Neuronal stem cell (in vitro differentiated cells): ENCODE data around the gene CYTH1.

ENCODE experiments used
- DNase-seq: peaks from one replicate; pipeline ENCODE4 v3.0.0-alpha.2; 2013; ENCODE audit warnings: low spot score
- H2AFZ ChIP-seq: one replicate; pipeline ENCODE4 v1.6.1; 2013; ENCODE audit warnings: mild to moderate bottlenecking, low read length, inconsistent platforms
- H2AK5ac ChIP-seq: 2 replicates; pipeline ENCODE4 v1.6.1; 2013; ENCODE audit warnings: low read depth, mild to moderate bottlenecking, inconsistent platforms, low read length, moderate library complexity, mixed read lengths
- H2BK120ac ChIP-seq: 2 replicates; pipeline ENCODE4 v1.6.1; 2013; ENCODE audit warnings: low read depth, mild to moderate bottlenecking, inconsistent platforms, low read length, moderate library complexity, mixed read lengths
- H2BK12ac ChIP-seq: one replicate; pipeline ENCODE4 v1.6.1; 2013; ENCODE audit warnings: low read length, inconsistent platforms
- H2BK15ac ChIP-seq: 2 replicates; pipeline ENCODE4 v1.6.1; 2013; ENCODE audit warnings: mild to moderate bottlenecking, low read length, inconsistent platforms, mixed read lengths
- H2BK5ac ChIP-seq: one replicate; pipeline ENCODE4 v1.6.1; 2013; ENCODE audit warnings: inconsistent platforms, mild to moderate bottlenecking, low read length, moderate library complexity
- H3K14ac ChIP-seq: one replicate; pipeline ENCODE4 v1.6.1; 2013; ENCODE audit warnings: low read length, inconsistent platforms
- H3K18ac ChIP-seq: 2 replicates; pipeline ENCODE4 v1.6.1; 2013; ENCODE audit warnings: low read length, inconsistent platforms
- H3K23ac ChIP-seq: 2 replicates; pipeline ENCODE4 v1.6.1; 2013; ENCODE audit warnings: low read depth, mild to moderate bottlenecking, mixed read lengths, low read length, inconsistent platforms; ENCODE audit not compliant: poor library complexity
- H3K27ac ChIP-seq: replicated peaks from 3 replicates; pipeline ENCODE4 v1.5.1; 2013; ENCODE audit warnings: low read length, inconsistent platforms
- H3K27me3 ChIP-seq, 3 experiments: 2 replicates each; pipeline ENCODE4 v1.6.1; 2013; ENCODE audit warnings: low read length in 3 of 3, mild to moderate bottlenecking in 2 of 3, inconsistent platforms in 1 of 3, low read depth in 1 of 3, mixed read lengths in 1 of 3, moderate library complexity in 1 of 3; ENCODE audit not compliant: control insufficient read depth in 3 of 3, insufficient read depth in 3 of 3
- H3K36me3 ChIP-seq, 2 donors: replicated peaks in 1 of 2; 2 replicates each; pipeline ENCODE4 v1.6.1; 2013; ENCODE audit warnings: low read length in 2 of 2; ENCODE audit not compliant: control insufficient read depth in 2 of 2, insufficient read depth in 2 of 2
- H3K4ac ChIP-seq: 2 replicates; pipeline ENCODE4 v1.6.1; 2013; ENCODE audit warnings: inconsistent platforms, mild to moderate bottlenecking, low read length, moderate library complexity
- H3K4me1 ChIP-seq, 2 donors: 1 replicate in 1 of 2; 2 replicates in 1 of 2; pipeline ENCODE4 v1.6.1; 2013; ENCODE audit warnings: low read length in 2 of 2, low read depth in 1 of 2; ENCODE audit not compliant: control insufficient read depth in 2 of 2, insufficient read depth in 1 of 2
- H3K4me2 ChIP-seq: one replicate; pipeline ENCODE4 v1.6.1; 2013; ENCODE audit warnings: mild to moderate bottlenecking, low read length, inconsistent platforms; ENCODE audit not compliant: insufficient read depth, poor library complexity, severe bottlenecking
- H3K4me3 ChIP-seq, 2 donors: 2 replicates each; pipeline ENCODE4 v1.5.1; 2013; ENCODE audit warnings: low read length in 2 of 2, mild to moderate bottlenecking in 2 of 2, inconsistent platforms in 1 of 2, moderate library complexity in 1 of 2
- H3K79me1 ChIP-seq: one replicate; pipeline ENCODE4 v1.6.1; 2013; ENCODE audit warnings: low read depth, mild to moderate bottlenecking, inconsistent platforms, low read length, moderate library complexity
- H3K9ac ChIP-seq: one replicate; pipeline ENCODE4 v1.6.1; 2013; ENCODE audit warnings: mild to moderate bottlenecking, low read depth, low read length, inconsistent platforms; ENCODE audit not compliant: poor library complexity
- H3K9me3 ChIP-seq, 2 donors: replicated peaks in 1 of 2; 2 replicates each; pipeline versions ENCODE3 to v1.6.1; 2013; ENCODE audit warnings: low read length in 2 of 2, mild to moderate bottlenecking in 2 of 2, inconsistent platforms in 1 of 2, low read depth in 1 of 2, mixed read lengths in 1 of 2, moderate library complexity in 1 of 2; ENCODE audit not compliant: control insufficient read depth in 2 of 2, insufficient read depth in 1 of 2
- H4K8ac ChIP-seq: one replicate; pipeline ENCODE4 v1.6.1; 2013; ENCODE audit warnings: low read depth, mild to moderate bottlenecking, inconsistent platforms, low read length, moderate library complexity
- H4K91ac ChIP-seq: one replicate; pipeline ENCODE4 v1.6.1; 2013; ENCODE audit warnings: low read length, low read depth, mild to moderate bottlenecking, inconsistent platforms; ENCODE audit not compliant: poor library complexity
- WGBS, 2 donors: extraction: QIAGEN DNeasy Blood & Tissue Kit; methylation state at CpG; one replicate each; pipeline ENCODE4 v1.1.7; 2013; ENCODE audit warnings: missing lambda C conversion rate in 2 of 2, mixed read lengths in 1 of 2; ENCODE audit not compliant: insufficient read length in 2 of 2, insufficient replicate concordance in 1 of 2; ENCODE audit errors: extremely low coverage in 2 of 2; 5-methylcytosine and 5-hydroxymethylcytosine counted together

Gene CYTH1

DNA sequence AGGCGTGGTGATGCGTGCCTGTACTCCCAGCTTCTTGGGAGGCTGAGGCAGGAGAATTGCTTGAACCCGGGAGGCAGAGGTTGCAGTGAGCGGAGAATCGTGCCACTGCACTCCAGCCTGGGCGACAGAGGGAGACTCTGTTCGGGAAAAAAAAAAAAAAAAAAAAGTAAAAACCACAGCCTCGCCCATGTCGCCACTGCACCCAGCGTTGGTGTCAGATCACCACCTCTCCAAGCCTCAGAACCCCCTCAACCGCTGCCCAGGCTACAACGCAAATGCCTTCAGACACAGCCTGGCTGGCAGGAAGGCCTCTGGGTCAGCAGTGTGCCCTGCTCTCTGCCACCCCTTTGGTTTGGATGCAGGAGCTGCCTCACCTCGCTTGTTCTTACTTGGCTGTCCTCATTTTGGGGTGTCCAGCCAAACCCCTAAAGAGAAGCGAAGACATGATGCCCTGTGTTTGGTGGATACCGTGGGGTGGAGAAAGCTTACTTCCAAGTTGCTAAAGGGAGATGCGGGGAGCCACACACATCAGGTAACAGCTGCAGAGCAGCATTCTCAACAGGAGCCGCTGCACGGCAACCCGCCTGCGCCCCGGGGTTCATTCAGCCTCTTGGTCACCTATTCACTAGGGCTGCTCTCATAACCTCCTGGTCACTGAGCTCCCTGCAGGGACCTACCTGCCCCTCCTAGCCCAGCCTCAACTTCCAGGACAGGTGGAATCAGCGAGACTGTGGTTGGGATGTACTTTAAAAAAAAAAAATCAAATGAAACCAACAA, 13.0 kb upstream of the CYTH1 start:
- Histone ChIP-seq H3K23ac (no peak overlapping the region), H4K8ac (no peak overlapping the region), H3K9ac (peak overlapping the region; percentile 36), H3K9me3 (no peaks in the 10 kb centered on the region), H2BK15ac (no peak overlapping the region), H3K27me3 (no peaks in the 10 kb centered on the region), H2BK120ac (no peak overlapping the region), H3K4me2 (no peak overlapping the region), H3K14ac (no peak overlapping the region), H3K4me1 (peaks cover 0 to 4% of the 10 kb centered on the region in 2 donors), H4K91ac (no peak overlapping the region), H3K27ac (no peak overlapping the region), H3K4ac (no peak overlapping the region), H3K36me3 (peaks cover 37 to 72% of the 10 kb centered on the region in 2 donors), H2BK12ac (no peak overlapping the region), H3K18ac (no peak overlapping the region), H2AFZ (no peak overlapping the region), H2BK5ac (no peak overlapping the region), H3K4me3 (no peak overlapping the region), H2AK5ac (no peak overlapping the region), H3K79me1 (peaks cover 3% of the 10 kb centered on the region)
- WGBS, 2 donors: no CpG with 5 or more reads among the region's 22 CpGs
- DNase-seq: no peak

DNA sequence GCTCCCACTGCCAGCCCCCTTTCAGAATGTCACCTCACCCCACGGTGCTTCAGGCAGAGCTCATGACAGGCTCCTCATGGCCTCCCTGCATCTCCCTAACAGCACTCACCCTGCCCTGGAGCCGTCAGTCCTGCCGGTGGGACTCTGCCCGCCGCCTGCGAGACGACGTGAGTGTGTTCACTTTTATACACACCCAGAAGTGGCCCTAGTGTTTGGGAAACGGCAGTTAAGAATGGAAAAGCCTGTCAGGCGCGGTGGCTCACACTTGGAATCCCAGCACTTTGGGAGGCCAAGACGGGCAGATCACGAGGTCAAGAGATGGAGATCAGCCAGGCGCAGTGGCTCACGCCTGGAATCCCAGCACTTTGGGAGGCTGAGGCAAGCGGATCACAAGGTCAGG, 12.3 kb upstream of the CYTH1 start:
- no peak overlapping the region for H2BK12ac ChIP-seq
- no peak overlapping the region for H2BK15ac ChIP-seq
- no peak overlapping the region for H4K91ac ChIP-seq
- DNase-seq: no peak
- no peak overlapping the region for H3K4ac ChIP-seq
- no peak overlapping the region for H3K14ac ChIP-seq
- no peak overlapping the region for H3K9ac ChIP-seq
- peaks cover 35 to 65% of the 10 kb centered on the region in 2 donors for H3K36me3 ChIP-seq
- H3K27ac ChIP-seq: no peak overlapping the region
- H3K4me1 ChIP-seq: peaks cover 0 to 7% of the 10 kb centered on the region in 2 donors
- no peaks in the 10 kb centered on the region for H3K27me3 ChIP-seq
- no peak overlapping the region for H3K23ac ChIP-seq
- H3K9me3 ChIP-seq: no peaks in the 10 kb centered on the region
- no peak overlapping the region for H2AFZ ChIP-seq
- no peak overlapping the region for H4K8ac ChIP-seq
- no peak overlapping the region for H2BK5ac ChIP-seq
- no peak overlapping the region for H3K4me3 ChIP-seq
- no peak overlapping the region for H2AK5ac ChIP-seq
- H3K4me2 ChIP-seq: no peak overlapping the region
- no peak overlapping the region for H3K18ac ChIP-seq
- no CpG with 5 or more reads among the region's 16 CpGs for WGBS, 2 donors
- peaks cover 3% of the 10 kb centered on the region for H3K79me1 ChIP-seq
- no peak overlapping the region for H2BK120ac ChIP-seq

DNA sequence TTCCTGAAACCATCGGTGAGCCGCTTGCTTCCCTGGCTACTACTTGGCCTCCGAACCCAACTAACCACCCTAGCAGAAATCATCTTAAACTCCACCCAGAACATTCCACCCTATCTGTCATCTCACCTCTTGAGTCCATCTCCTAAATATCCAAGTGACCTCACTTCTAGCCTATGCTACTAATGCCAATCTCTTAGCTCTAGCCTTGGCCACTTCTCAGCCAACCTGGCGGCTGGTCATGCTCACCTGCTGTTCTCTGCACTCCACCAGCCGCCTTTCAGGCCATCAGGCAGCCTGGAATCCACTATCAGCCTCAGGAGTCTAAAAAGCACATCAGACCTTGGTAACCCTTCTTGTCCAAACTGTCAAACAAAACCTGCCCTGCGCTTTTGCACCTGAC, 11.9 kb upstream of the CYTH1 start:
- no peak overlapping the region for H4K91ac ChIP-seq
- H3K14ac ChIP-seq: no peak overlapping the region
- no peak overlapping the region for H4K8ac ChIP-seq
- H3K79me1 ChIP-seq: peaks cover 3% of the 10 kb centered on the region
- no peak overlapping the region for H3K4me2 ChIP-seq
- H3K9me3 ChIP-seq: no peaks in the 10 kb centered on the region
- no peak overlapping the region for H2AFZ ChIP-seq
- H3K4me3 ChIP-seq: no peak overlapping the region
- no peak overlapping the region for H2BK5ac ChIP-seq
- no peak overlapping the region for H3K27ac ChIP-seq
- H2BK12ac ChIP-seq: no peak overlapping the region
- no peak overlapping the region for H2BK120ac ChIP-seq
- H3K36me3 ChIP-seq: peaks cover 31 to 61% of the 10 kb centered on the region in 2 donors
- no peak overlapping the region for H3K9ac ChIP-seq
- H3K4ac ChIP-seq: no peak overlapping the region
- H3K27me3 ChIP-seq: no peaks in the 10 kb centered on the region
- H2BK15ac ChIP-seq: no peak overlapping the region
- DNase-seq: no peak
- H2AK5ac ChIP-seq: no peak overlapping the region
- WGBS, 2 donors: no CpG with 5 or more reads among the region's 6 CpGs
- H3K23ac ChIP-seq: no peak overlapping the region
- peaks cover 0 to 7% of the 10 kb centered on the region in 2 donors for H3K4me1 ChIP-seq
- H3K18ac ChIP-seq: no peak overlapping the region

DNA sequence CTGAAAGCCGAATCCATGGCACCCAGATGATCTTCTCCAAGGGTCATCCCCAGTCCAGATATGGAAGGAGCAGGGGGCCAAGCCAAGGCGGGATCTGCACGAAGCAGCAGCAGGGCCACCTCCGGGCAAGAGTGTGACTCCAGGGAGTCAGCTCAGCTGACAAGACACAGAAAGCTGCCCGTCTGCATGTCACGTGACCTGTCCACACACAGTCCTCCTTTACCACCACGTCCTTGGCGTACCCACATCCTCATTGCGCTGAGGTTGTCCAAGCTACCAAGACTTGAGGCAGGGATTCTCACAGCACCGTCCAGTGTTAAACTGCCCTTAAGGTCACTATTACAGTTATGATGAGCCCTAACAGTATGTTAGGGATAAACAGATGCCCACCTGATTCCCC, 11.3 kb upstream of the CYTH1 start:
- Histone ChIP-seq H3K9me3 (peaks cover 0 to 3% of the 10 kb centered on the region in 2 donors), H3K27me3 (no peaks in the 10 kb centered on the region), H3K9ac (no peak overlapping the region), H3K36me3 (peaks cover 28 to 55% of the 10 kb centered on the region in 2 donors), H3K18ac (no peak overlapping the region), H2AK5ac (no peak overlapping the region), H4K8ac (peak overlapping the region; percentile 1), H3K27ac (no peak overlapping the region), H2BK15ac (no peak overlapping the region), H2AFZ (no peak overlapping the region), H2BK120ac (no peak overlapping the region), H4K91ac (no peak overlapping the region), H3K4me3 (peak overlapping the region in 1 of 2 donors; percentile 33), H3K14ac (no peak overlapping the region), H3K4me2 (no peak overlapping the region), H3K4me1 (peaks cover 0 to 7% of the 10 kb centered on the region in 2 donors), H3K79me1 (peaks cover 3% of the 10 kb centered on the region), H2BK5ac (peak overlapping the region; percentile 69), H3K23ac (no peak overlapping the region), H3K4ac (no peak overlapping the region), H2BK12ac (no peak overlapping the region)
- DNase-seq: no peak
- no CpG with 5 or more reads among the region's 10 CpGs for WGBS, 2 donors
